ENCODE data around the gene OR51A7.
"Not testable (repeated sequence)": the region's sequence is repeated elsewhere in the genome, so short reads cannot be mapped to it uniquely, and the experiment has no call there.

OR51A7 gene

GRCh38 chr11:4903484-4903883 is at the start of gene OR51A7:
TSS of gene OR51A7 (plus strand) at chr11:4903783. CDS start at chr11:4907370, 3,587 bp downstream.
- ATAC-seq (ENCODE audit: insufficient read depth, low read depth) (no peak), DNase-seq (no peak)
- H3K4me2 ChIP-seq (ENCODE audit: insufficient read depth, low read length): no peak within 1 kb of the TSS
- no peak within 1 kb of the TSS for H3K4me3 ChIP-seq (ENCODE audit: low read depth in 1 of 2, low read length in 2 of 2)
- no peaks in the 10 kb centered on the region for H3K36me3 ChIP-seq (ENCODE audit: insufficient read depth, low read length)
- H3K9ac ChIP-seq (ENCODE audit: low read depth, low read length): no peak within 1 kb of the TSS
- no peak for TF ChIP-seq EZH2 (IDR thresholded peaks at IDR 0.05; ENCODE audit: borderline replicate concordance, low read depth, low read length, severe bottlenecking)
- TF ChIP-seq CTCF (IDR thresholded peaks at IDR 0.05; ENCODE audit: borderline replicate concordance, extremely low read depth, low read length, poor library complexity, severe bottlenecking): no peak
- no peaks in the 10 kb centered on the region for H3K9me3 ChIP-seq (ENCODE audit: insufficient read depth, low read length, severe bottlenecking)
- no peak within 1 kb of the TSS for H2AFZ ChIP-seq (ENCODE audit: low read depth, low read length)
- H4K20me1 ChIP-seq (ENCODE audit: insufficient read depth, low read length): no peaks in the 10 kb centered on the region
- no peaks in the 10 kb centered on the region for H3K27me3 ChIP-seq (ENCODE audit: insufficient read depth, low read length, poor library complexity)
- no peaks in the 10 kb centered on the region for H3K79me2 ChIP-seq (ENCODE audit: insufficient read depth, low read length)
- no peaks in the 10 kb centered on the region for H3K4me1 ChIP-seq (ENCODE audit: insufficient read depth, low read length)
- H3K27ac ChIP-seq (ENCODE audit: low read length): no peak within 1 kb of the TSS

GRCh38 chr11:4854286-4854685 is 49.3 kb upstream of the OR51A7 start:
- H3K27ac ChIP-seq (ENCODE audit: low read length); ATAC-seq (ENCODE audit: insufficient read depth, low read depth); H3K9me3 ChIP-seq (ENCODE audit: insufficient read depth, low read length, severe bottlenecking); H3K4me1 ChIP-seq (ENCODE audit: insufficient read depth, low read length); H4K20me1 ChIP-seq (ENCODE audit: insufficient read depth, low read length); H3K36me3 ChIP-seq (ENCODE audit: insufficient read depth, low read length); H3K27me3 ChIP-seq (ENCODE audit: insufficient read depth, low read length, poor library complexity); H3K4me3 ChIP-seq (ENCODE audit: low read depth in 1 of 2, low read length in 2 of 2); H3K4me2 ChIP-seq (ENCODE audit: insufficient read depth, low read length); H3K79me2 ChIP-seq (ENCODE audit: insufficient read depth, low read length); H3K9ac ChIP-seq (ENCODE audit: low read depth, low read length); H2AFZ ChIP-seq (ENCODE audit: low read depth, low read length); DNase-seq: not testable (repeated sequence)

- H3K4me1 ChIP-seq (ENCODE audit: insufficient read depth, low read length): no peaks in the 10 kb centered on the region
- no peak overlapping the region for H3K4me2 ChIP-seq (ENCODE audit: insufficient read depth, low read length)
- DNase-seq (no peak), ATAC-seq (ENCODE audit: insufficient read depth, low read depth) (no peak)
- H3K36me3 ChIP-seq (ENCODE audit: insufficient read depth, low read length): no peaks in the 10 kb centered on the region
- no peaks in the 10 kb centered on the region for H4K20me1 ChIP-seq (ENCODE audit: insufficient read depth, low read length)
- no peak overlapping the region for H2AFZ ChIP-seq (ENCODE audit: low read depth, low read length)
- no peak overlapping the region for H3K4me3 ChIP-seq (ENCODE audit: low read depth in 1 of 2, low read length in 2 of 2)
- H3K27me3 ChIP-seq (ENCODE audit: insufficient read depth, low read length, poor library complexity): no peaks in the 10 kb centered on the region
- no peaks in the 10 kb centered on the region for H3K9me3 ChIP-seq (ENCODE audit: insufficient read depth, low read length, severe bottlenecking)
- TF ChIP-seq EZH2 (IDR thresholded peaks at IDR 0.05; ENCODE audit: borderline replicate concordance, low read depth, low read length, severe bottlenecking) (no peak), CTCF (IDR thresholded peaks at IDR 0.05; ENCODE audit: borderline replicate concordance, extremely low read depth, low read length, poor library complexity, severe bottlenecking) (no peak)
- H3K9ac ChIP-seq (ENCODE audit: low read depth, low read length): no peak overlapping the region
- no peaks in the 10 kb centered on the region for H3K79me2 ChIP-seq (ENCODE audit: insufficient read depth, low read length)
- no peak overlapping the region for H3K27ac ChIP-seq (ENCODE audit: low read length)
These were observed 40.9 kb upstream of the OR51A7 start for GRCh38 chr11:4862447-4863236.

- no peaks in the 10 kb centered on the region for H4K20me1 ChIP-seq (ENCODE audit: insufficient read depth, low read length)
- H3K9me3 ChIP-seq (ENCODE audit: insufficient read depth, low read length, severe bottlenecking): no peaks in the 10 kb centered on the region
- no peaks in the 10 kb centered on the region for H3K36me3 ChIP-seq (ENCODE audit: insufficient read depth, low read length)
- no peaks in the 10 kb centered on the region for H3K4me1 ChIP-seq (ENCODE audit: insufficient read depth, low read length)
- ATAC-seq (ENCODE audit: insufficient read depth, low read depth) (no peak), DNase-seq (no peak)
- H3K9ac ChIP-seq (ENCODE audit: low read depth, low read length): no peak overlapping the region
- TF ChIP-seq CTCF (IDR thresholded peaks at IDR 0.05; ENCODE audit: borderline replicate concordance, extremely low read depth, low read length, poor library complexity, severe bottlenecking) (no peak), EZH2 (IDR thresholded peaks at IDR 0.05; ENCODE audit: borderline replicate concordance, low read depth, low read length, severe bottlenecking) (no peak)
- H3K4me3 ChIP-seq (ENCODE audit: low read depth in 1 of 2, low read length in 2 of 2): no peak overlapping the region
- no peak overlapping the region for H2AFZ ChIP-seq (ENCODE audit: low read depth, low read length)
- no peak overlapping the region for H3K27ac ChIP-seq (ENCODE audit: low read length)
- no peaks in the 10 kb centered on the region for H3K27me3 ChIP-seq (ENCODE audit: insufficient read depth, low read length, poor library complexity)
- no peak overlapping the region for H3K4me2 ChIP-seq (ENCODE audit: insufficient read depth, low read length)
- no peaks in the 10 kb centered on the region for H3K79me2 ChIP-seq (ENCODE audit: insufficient read depth, low read length)
These were observed 39.7 kb upstream of the OR51A7 start for GRCh38 chr11:4863876-4864275.
